HEK293 (cell line): ENCODE measurements around the gene NUDT9.

Source experiments
- CTCF ChIA-PET: fragments of 350-600 bp; formaldehyde crosslinking; extraction: SDS; loops from one replicate; lab custom pipeline; 2021; ENCODE audit warnings: antibody characterized with exemption; lab: Yijun Ruan, JAX
- POLR2A ChIA-PET: fragments of 300-600 bp; formaldehyde crosslinking; extraction: SDS; loops from one replicate; lab custom pipeline; 2020; ENCODE audit warnings: antibody characterized with exemption, inconsistent platforms; lab: Yijun Ruan, JAX
- H3K27ac ChIP-seq: fragments of 200-500 bp; sonication (Bioruptor generic); 2 replicates; pipeline ENCODE4 v1.5.1; 2014; ENCODE audit warnings: low read depth, low read length, control low read depth, inconsistent platforms; ENCODE audit errors: extremely low read depth
- H3K36me3 ChIP-seq, 2 experiments: fragments of 200-500 bp in 1 of 2; sonication (Bioruptor generic) in 1 of 2; 1 replicate in 1 of 2; 2 replicates in 1 of 2; pipeline ENCODE4 v1.5.1; 2014 to 2017; ENCODE audit warnings: inconsistent platforms in 2 of 2, low read length in 2 of 2; ENCODE audit not compliant: control insufficient read depth in 2 of 2, insufficient read depth in 1 of 2
- H3K4me1 ChIP-seq: fragments of 200-500 bp; sonication (Bioruptor generic); 2 replicates; pipeline ENCODE4 v1.5.1; 2014; ENCODE audit warnings: mild to moderate bottlenecking, low read length, inconsistent platforms; ENCODE audit not compliant: control insufficient read depth, insufficient read depth
- H3K4me3 ChIP-seq: 2 replicates; pipeline ENCODE4 v1.5.1; 2011; ENCODE audit warnings: low read depth, mild to moderate bottlenecking, control low read depth, low read length, moderate library complexity
- H3K9me3 ChIP-seq: fragments of 200-500 bp; sonication (Bioruptor generic); 2 replicates; pipeline ENCODE4 v1.5.1; 2014; ENCODE audit warnings: low read depth, low read length, inconsistent platforms; ENCODE audit not compliant: control insufficient read depth, insufficient read depth
- FEZF1 ChIP-seq: fragments of 450-650 bp; formaldehyde crosslinking; IDR thresholded peaks from 2 replicates; pipeline ENCODE4 v1.5.1; 2016; ENCODE audit warnings: missing biosample characterization, missing genetic modification characterization
- KLF7 ChIP-seq: fragments of 450-650 bp; formaldehyde crosslinking; IDR thresholded peaks from 2 replicates; pipeline ENCODE4 v1.5.1; 2016; ENCODE audit warnings: missing biosample characterization, missing genetic modification characterization, borderline replicate concordance
- MEIS1 ChIP-seq: sonication (generic); formaldehyde crosslinking; IDR thresholded peaks from 2 replicates; pipeline ENCODE4 v1.8.1; 2022; ENCODE audit warnings: missing genetic modification reagents, mild to moderate bottlenecking, borderline replicate concordance
- PRDM6 ChIP-seq: fragments of 450-650 bp; formaldehyde crosslinking; IDR thresholded peaks from 2 replicates; pipeline ENCODE4 v1.5.1; 2017; ENCODE audit warnings: missing biosample characterization, missing genetic modification characterization
- TSHZ1 ChIP-seq: fragments of 450-650 bp; formaldehyde crosslinking; IDR thresholded peaks from 2 replicates; pipeline ENCODE4 v1.5.1; 2016; ENCODE audit warnings: missing biosample characterization, missing genetic modification characterization, borderline replicate concordance
- ZBTB17 ChIP-seq: fragments of 450-650 bp; formaldehyde crosslinking; IDR thresholded peaks from 2 replicates; pipeline ENCODE4 v1.5.1; 2016; ENCODE audit warnings: missing biosample characterization, missing genetic modification characterization
- ZNF112 ChIP-seq: fragments of 450-650 bp; formaldehyde crosslinking; IDR thresholded peaks from 2 replicates; pipeline ENCODE4 v1.5.0; 2017; ENCODE audit warnings: missing biosample characterization, missing genetic modification characterization
- ZNF335 ChIP-seq: fragments of 450-650 bp; formaldehyde crosslinking; conservative IDR thresholded peaks from 2 replicates; pipeline ENCODE4 v1.5.1; 2016; ENCODE audit warnings: missing biosample characterization, missing genetic modification characterization
- ZNF366 ChIP-seq: fragments of 450-650 bp; formaldehyde crosslinking; conservative IDR thresholded peaks from 2 replicates; pipeline ENCODE4 v1.5.1; 2016; ENCODE audit warnings: missing biosample characterization, missing genetic modification characterization
- ZNF521 ChIP-seq: fragments of 450-650 bp; formaldehyde crosslinking; IDR thresholded peaks from 2 replicates; pipeline ENCODE4 v1.5.1; 2017; ENCODE audit warnings: missing biosample characterization, mild to moderate bottlenecking, missing genetic modification characterization
- ZNF548 ChIP-seq: fragments of 450-650 bp; formaldehyde crosslinking; IDR thresholded peaks from 2 replicates; pipeline ENCODE4 v1.5.1; 2016; ENCODE audit warnings: missing biosample characterization, missing genetic modification characterization
- ZNF747 ChIP-seq: fragments of 450-650 bp; formaldehyde crosslinking; IDR thresholded peaks from 2 replicates; pipeline ENCODE4 v1.5.1; 2016; ENCODE audit warnings: missing biosample characterization, missing genetic modification characterization
- ZNF76 ChIP-seq: fragments of 450-650 bp; formaldehyde crosslinking; IDR thresholded peaks from 2 replicates; pipeline ENCODE4; 2016; ENCODE audit warnings: low read depth, missing biosample characterization, missing genetic modification characterization, borderline replicate concordance
- TF ChIP-seq, protein P1 (sequence below): fragments of 450-650 bp; formaldehyde crosslinking; IDR thresholded peaks from 2 replicates; pipeline ENCODE4 v1.5.1; 2017; ENCODE audit warnings: missing biosample characterization, missing genetic modification characterization
- TF ChIP-seq, protein P2 (sequence below): fragments of 450-650 bp; formaldehyde crosslinking; IDR thresholded peaks from 2 replicates; pipeline ENCODE4 v1.5.1; 2016; ENCODE audit warnings: missing biosample characterization, missing genetic modification characterization

NUDT9 gene

DNA sequence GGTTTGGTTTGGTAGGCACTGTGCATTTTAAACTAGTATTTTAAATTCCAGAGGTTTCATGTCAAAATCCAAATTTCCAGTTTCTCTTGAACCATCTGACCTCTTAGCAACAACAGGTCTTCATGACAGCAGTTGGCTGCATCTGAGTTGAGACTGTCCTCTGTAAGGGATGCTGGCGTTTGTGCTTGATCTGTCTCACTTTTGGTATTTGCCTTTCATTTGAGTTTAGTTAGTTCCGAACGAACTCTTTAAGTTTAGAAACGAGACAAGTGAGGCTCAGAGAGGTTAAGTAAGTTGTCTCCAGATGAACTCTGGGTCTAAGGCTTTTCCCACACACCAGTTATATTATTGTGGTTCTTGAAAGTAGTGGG, 77.7 kb downstream of the NUDT9 start:
- Histone ChIP-seq H3K4me3 (no peak overlapping the region), H3K27ac (no peak overlapping the region), H3K4me1 (no peaks in the 10 kb centered on the region), H3K9me3 (no peaks in the 10 kb centered on the region), H3K36me3 (no peaks in the 10 kb centered on the region)
- ChIA-PET CTCF (interaction anchor here (1.3 kb wide), 1 partner anchor 45 kb away, joined by 3 read pairs; no protein-coding TSS in a partner anchor), POLR2A (no interaction called here)
- TF ChIP-seq, protein P1, sequence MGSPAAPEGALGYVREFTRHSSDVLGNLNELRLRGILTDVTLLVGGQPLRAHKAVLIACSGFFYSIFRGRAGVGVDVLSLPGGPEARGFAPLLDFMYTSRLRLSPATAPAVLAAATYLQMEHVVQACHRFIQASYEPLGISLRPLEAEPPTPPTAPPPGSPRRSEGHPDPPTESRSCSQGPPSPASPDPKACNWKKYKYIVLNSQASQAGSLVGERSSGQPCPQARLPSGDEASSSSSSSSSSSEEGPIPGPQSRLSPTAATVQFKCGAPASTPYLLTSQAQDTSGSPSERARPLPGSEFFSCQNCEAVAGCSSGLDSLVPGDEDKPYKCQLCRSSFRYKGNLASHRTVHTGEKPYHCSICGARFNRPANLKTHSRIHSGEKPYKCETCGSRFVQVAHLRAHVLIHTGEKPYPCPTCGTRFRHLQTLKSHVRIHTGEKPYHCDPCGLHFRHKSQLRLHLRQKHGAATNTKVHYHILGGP (tag by site-specific recombination) = no peak
- no peak for TF ChIP-seq ZNF548 (tag by site-specific recombination)
- no peak for TF ChIP-seq ZNF521 (tag by site-specific recombination)
- TF ChIP-seq ZNF112 = no peak
- TF ChIP-seq KLF7 = no peak

DNA sequence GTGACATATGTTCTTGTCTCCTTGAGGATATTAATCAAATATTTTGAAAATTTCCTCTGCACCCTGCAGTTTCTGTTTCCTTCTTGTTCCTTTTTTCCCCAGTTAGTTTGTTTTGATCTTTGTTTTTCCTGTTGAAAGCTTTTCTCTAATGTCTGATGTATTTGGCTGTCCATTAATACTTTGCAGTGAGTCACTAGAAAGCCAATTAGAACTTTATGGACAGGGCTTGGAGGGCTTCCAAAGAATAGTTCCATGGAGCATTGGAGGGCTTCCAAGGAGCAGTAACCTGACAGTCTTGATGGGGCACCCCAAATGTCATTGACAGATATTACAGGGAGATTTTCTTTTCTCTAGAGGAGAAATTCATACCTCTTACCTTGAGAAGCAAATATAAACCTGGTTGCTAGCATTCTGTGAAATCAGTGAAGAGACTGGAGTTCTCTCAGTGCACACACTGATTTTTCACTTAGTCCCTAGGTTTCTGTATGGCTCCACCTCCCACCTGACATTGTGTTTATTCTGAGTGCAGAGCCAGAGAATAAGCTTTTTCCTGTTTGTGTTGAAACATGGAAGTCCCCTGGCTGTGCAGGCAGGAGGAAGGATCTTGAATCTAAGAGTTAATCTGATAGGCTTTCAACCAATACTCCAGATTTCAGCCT, 80.3 kb downstream of the NUDT9 start:
- CTCF ChIA-PET = interaction anchor here (0.7 to 0.9 kb wide), 2 partner anchors 177 to 308 kb away, joined by 3 to 8 read pairs; no protein-coding TSS in a partner anchor
- H3K4me1 ChIP-seq = no peaks in the 10 kb centered on the region
- H3K36me3 ChIP-seq = no peaks in the 10 kb centered on the region
- no peaks in the 10 kb centered on the region for H3K9me3 ChIP-seq
- POLR2A ChIA-PET = no interaction called here
- H3K27ac ChIP-seq = no peak overlapping the region
- TF ChIP-seq, protein P2, sequence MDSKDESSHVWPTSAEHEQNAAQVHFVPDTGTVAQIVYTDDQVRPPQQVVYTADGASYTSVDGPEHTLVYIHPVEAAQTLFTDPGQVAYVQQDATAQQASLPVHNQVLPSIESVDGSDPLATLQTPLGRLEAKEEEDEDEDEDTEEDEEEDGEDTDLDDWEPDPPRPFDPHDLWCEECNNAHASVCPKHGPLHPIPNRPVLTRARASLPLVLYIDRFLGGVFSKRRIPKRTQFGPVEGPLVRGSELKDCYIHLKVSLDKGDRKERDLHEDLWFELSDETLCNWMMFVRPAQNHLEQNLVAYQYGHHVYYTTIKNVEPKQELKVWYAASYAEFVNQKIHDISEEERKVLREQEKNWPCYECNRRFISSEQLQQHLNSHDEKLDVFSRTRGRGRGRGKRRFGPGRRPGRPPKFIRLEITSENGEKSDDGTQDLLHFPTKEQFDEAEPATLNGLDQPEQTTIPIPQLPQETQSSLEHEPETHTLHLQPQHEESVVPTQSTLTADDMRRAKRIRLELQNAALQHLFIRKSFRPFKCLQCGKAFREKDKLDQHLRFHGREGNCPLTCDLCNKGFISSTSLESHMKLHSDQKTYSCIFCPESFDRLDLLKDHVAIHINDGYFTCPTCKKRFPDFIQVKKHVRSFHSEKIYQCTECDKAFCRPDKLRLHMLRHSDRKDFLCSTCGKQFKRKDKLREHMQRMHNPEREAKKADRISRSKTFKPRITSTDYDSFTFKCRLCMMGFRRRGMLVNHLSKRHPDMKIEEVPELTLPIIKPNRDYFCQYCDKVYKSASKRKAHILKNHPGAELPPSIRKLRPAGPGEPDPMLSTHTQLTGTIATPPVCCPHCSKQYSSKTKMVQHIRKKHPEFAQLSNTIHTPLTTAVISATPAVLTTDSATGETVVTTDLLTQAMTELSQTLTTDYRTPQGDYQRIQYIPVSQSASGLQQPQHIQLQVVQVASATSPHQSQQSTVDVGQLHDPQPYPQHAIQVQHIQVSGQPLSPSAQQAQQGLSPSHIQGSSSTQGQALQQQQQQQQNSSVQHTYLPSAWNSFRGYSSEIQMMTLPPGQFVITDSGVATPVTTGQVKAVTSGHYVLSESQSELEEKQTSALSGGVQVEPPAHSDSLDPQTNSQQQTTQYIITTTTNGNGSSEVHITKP (tag by site-specific recombination) = peak; percentile 89
- TF ChIP-seq ZBTB17 (tag by site-specific recombination) (0 out of 2 replicates have a peak, but pooled peaks have one; percentile 29), ZNF335 (0 out of 2 replicates have a peak, but pooled peaks have one; percentile 16), PRDM6 (tag by site-specific recombination) (peak; percentile 88), ZNF76 (tag by site-specific recombination) (no peak), MEIS1 (no peak), FEZF1 (tag by site-specific recombination) (peak; percentile 73), TSHZ1 (tag by site-specific recombination) (peak; percentile 73), ZNF747 (tag by site-specific recombination) (no peak), ZNF366 (tag by site-specific recombination) (peak; percentile 69; the same call in 1 of the 2 replicates)
- TF ChIP-seq, protein P1 (tag by site-specific recombination) = peak; percentile 24; the same call in 1 of the 2 replicates
- no peak overlapping the region for H3K4me3 ChIP-seq
